GM19238 (cell line): ENCODE data around the gene GPR17.

Experiments
- DNase-seq: peaks from one replicate; pipeline ENCODE4 v3.0.0; 2011; ENCODE audit warnings: low spot score; ENCODE audit not compliant: insufficient read length

Gene GPR17

GRCh38 chr2:127641846-127642507, 4.0 kb upstream of the GPR17 start:
- no peak for DNase-seq

GRCh38 chr2:127642706-127643438, 3.1 kb upstream of the GPR17 start:
- no peak for DNase-seq

- DNase-seq = no peak
Observed at GRCh38 chr2:127643439-127644065, 2.4 kb upstream of the GPR17 start.

GRCh38 chr2:127644066-127645025, 1.6 kb upstream of the GPR17 start:
- DNase-seq = no peak

- no peak for DNase-seq
Observed at GRCh38 chr2:127645026-127645394, 943 bp upstream of the GPR17 start.

- no peak for DNase-seq
Observed at GRCh38 chr2:127646487-127647241, 711 bp downstream of the GPR17 start.

- DNase-seq = no peak
Observed at GRCh38 chr2:127647242-127648190, 1.6 kb downstream of the GPR17 start.

GRCh38 chr2:127648321-127648720, 2.4 kb downstream of the GPR17 start:
- no peak for DNase-seq

- DNase-seq = no peak
Observed at GRCh38 chr2:127649100-127649611, 3.2 kb downstream of the GPR17 start.

- DNase-seq = peak; percentile 76
Observed at GRCh38 chr2:127649684-127650040, 3.7 kb downstream of the GPR17 start.

- DNase-seq = no peak
Observed at GRCh38 chr2:127650041-127650784, 4.3 kb downstream of the GPR17 start.

- no peak for DNase-seq
Observed at GRCh38 chr2:127650785-127651380, 4.9 kb downstream of the GPR17 start.

- DNase-seq = no peak
Observed at GRCh38 chr2:127651381-127651809, 5.4 kb downstream of the GPR17 start.

- DNase-seq = no peak
Observed at GRCh38 chr2:127651971-127652550, 6.1 kb downstream of the GPR17 start.

- no peak for DNase-seq
Observed at GRCh38 chr2:127652786-127653357, 6.9 kb downstream of the GPR17 start.

- no peak for DNase-seq
Observed at GRCh38 chr2:127653421-127654083, 7.6 kb downstream of the GPR17 start.
